HUDEP-2 (cell line): ENCODE data around the gene CHST10.
"Not testable (repeated sequence)": the region's sequence is repeated elsewhere in the genome, so short reads cannot be mapped to it uniquely, and the experiment has no call there.

Experiments
- DNase-seq, 76 experiments: peaks; one replicate each; lab custom pipeline; 2025; ENCODE audit not compliant: unreplicated experiment in 76 of 76; lab: John Stamatoyannopoulos, UW

Gene CHST10

GRCh38 chr2:100416935-100417710, at the start of gene CHST10:
Gene CHST10 (minus strand): TSS chr2:100417668. CDS start chr2:100406675, 10,993 bp downstream.
- peak in 51 of 76 experiments; percentile 6 to 67 (median 32) for DNase-seq

- DNase-seq: no peak
Measured at GRCh38 chr2:100460904-100461530, 43.5 kb upstream of the CHST10 start.

- DNase-seq: not testable (repeated sequence)
Measured at GRCh38 chr2:100456357-100456756, 38.9 kb upstream of the CHST10 start.

- no peak for DNase-seq
Measured at GRCh38 chr2:100453853-100454252, 36.4 kb upstream of the CHST10 start.

GRCh38 chr2:100451734-100452133, 34.3 kb upstream of the CHST10 start:
- DNase-seq: no peak

- DNase-seq: no peak
Measured at GRCh38 chr2:100451092-100451491, 33.6 kb upstream of the CHST10 start.

- no peak for DNase-seq
Measured at GRCh38 chr2:100446696-100447095, 29.2 kb upstream of the CHST10 start.

GRCh38 chr2:100437751-100438150, 20.3 kb upstream of the CHST10 start:
- DNase-seq: no peak

- no peak for DNase-seq
Measured at GRCh38 chr2:100429726-100430125, 12.3 kb upstream of the CHST10 start.

GRCh38 chr2:100427627-100428258, 10.3 kb upstream of the CHST10 start:
- DNase-seq: peak in 45 of 76 experiments; percentile 2 to 62 (median 21)

GRCh38 chr2:100427111-100427510, 9.6 kb upstream of the CHST10 start:
- DNase-seq: no peak

- no peak for DNase-seq
Measured at GRCh38 chr2:100426384-100426720, 8.9 kb upstream of the CHST10 start.

GRCh38 chr2:100425573-100426383, 8.3 kb upstream of the CHST10 start:
- no peak for DNase-seq

- no peak for DNase-seq
Measured at GRCh38 chr2:100425107-100425506, 7.6 kb upstream of the CHST10 start.

GRCh38 chr2:100424277-100424875, 6.9 kb upstream of the CHST10 start:
- no peak for DNase-seq

- no peak for DNase-seq
Measured at GRCh38 chr2:100423631-100424030, 6.2 kb upstream of the CHST10 start.

GRCh38 chr2:100422320-100423055, 5.0 kb upstream of the CHST10 start:
- DNase-seq: peak in 6 of 76 experiments; percentile 2 to 27 (median 5)

GRCh38 chr2:100419915-100420314, 2.4 kb upstream of the CHST10 start:
- DNase-seq: no peak

GRCh38 chr2:100418406-100418962, 1.0 kb upstream of the CHST10 start:
- no peak for DNase-seq

- DNase-seq: no peak
Measured at GRCh38 chr2:100417711-100418124, 250 bp upstream of the CHST10 start.
